ENCODE measurements around the gene CCRL2.
A peak's percentile ranks its signal among the peaks of the same experiment; 100 is the strongest.

CCRL2 gene

DNA sequence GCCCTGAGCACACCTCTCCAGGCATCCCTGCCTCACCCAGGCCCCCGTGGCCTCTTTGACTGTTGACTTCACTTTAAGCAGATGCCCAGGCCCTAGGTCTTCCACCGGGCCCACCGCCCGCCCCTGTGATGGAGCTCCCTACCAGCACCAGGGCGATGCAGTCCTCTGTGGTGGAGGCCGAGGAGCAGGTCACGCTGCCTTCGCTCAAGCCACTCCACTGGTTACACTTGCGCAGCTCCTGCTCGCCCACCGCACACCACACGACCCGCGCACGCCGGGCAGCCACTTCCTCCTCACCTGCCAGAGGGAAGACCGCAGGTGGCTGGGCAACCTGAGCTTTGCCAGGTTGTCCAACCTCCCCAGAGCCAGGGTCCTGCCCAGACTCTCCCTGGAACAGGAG, 41.7 kb downstream of the CCRL2 start:
- TF ChIP-seq, protein P1, sequence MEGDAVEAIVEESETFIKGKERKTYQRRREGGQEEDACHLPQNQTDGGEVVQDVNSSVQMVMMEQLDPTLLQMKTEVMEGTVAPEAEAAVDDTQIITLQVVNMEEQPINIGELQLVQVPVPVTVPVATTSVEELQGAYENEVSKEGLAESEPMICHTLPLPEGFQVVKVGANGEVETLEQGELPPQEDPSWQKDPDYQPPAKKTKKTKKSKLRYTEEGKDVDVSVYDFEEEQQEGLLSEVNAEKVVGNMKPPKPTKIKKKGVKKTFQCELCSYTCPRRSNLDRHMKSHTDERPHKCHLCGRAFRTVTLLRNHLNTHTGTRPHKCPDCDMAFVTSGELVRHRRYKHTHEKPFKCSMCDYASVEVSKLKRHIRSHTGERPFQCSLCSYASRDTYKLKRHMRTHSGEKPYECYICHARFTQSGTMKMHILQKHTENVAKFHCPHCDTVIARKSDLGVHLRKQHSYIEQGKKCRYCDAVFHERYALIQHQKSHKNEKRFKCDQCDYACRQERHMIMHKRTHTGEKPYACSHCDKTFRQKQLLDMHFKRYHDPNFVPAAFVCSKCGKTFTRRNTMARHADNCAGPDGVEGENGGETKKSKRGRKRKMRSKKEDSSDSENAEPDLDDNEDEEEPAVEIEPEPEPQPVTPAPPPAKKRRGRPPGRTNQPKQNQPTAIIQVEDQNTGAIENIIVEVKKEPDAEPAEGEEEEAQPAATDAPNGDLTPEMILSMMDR (conservative IDR thresholded peaks at IDR 0.05) = no peak
- no peak for TF ChIP-seq ZFX (IDR thresholded peaks at IDR 0.05)
- H3K27ac ChIP-seq = no peak overlapping the region

DNA sequence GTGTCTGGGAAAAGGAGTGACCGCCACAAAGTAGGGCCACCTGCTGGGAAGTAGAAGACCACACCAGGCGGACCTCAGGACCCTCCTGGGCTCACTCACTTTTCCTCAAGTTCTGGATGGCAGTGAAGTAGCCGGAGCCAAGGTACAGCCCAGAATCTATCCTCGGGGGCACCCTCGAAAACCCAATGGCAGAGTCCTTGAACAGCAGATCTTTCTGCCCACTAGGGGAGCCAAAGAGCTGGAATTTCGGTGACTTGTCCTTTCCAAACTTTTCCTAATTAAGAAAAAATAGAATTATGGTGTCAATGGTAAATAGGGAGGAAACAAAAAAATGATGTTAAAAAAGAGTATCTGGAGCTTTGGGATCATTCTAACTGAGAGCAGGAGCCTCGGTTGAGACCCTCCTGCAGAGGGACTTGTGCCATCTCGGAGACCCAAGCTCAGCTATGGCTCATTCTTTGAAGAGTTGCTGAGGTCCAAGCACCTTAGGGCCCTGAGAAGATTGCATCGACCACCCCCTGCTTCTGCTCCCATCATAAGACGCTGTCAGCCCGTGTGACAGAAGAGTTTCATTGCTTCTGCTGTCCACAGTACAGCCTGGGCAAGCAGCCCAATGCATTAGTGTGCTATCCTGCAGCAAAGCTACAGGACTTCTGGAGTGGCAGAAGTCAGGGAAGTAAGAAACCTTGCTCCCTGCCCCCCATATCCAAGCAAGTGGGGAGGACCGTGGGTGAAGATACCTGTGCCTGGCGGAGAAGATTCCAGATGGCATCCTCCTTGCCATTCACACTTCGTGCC, 42.9 kb downstream of the CCRL2 start:
- H3K27ac ChIP-seq = no peak overlapping the region
- TF ChIP-seq, protein P1 (conservative IDR thresholded peaks at IDR 0.05) = peak; percentile 83
- TF ChIP-seq ZFX (IDR thresholded peaks at IDR 0.05) = no peak

DNA sequence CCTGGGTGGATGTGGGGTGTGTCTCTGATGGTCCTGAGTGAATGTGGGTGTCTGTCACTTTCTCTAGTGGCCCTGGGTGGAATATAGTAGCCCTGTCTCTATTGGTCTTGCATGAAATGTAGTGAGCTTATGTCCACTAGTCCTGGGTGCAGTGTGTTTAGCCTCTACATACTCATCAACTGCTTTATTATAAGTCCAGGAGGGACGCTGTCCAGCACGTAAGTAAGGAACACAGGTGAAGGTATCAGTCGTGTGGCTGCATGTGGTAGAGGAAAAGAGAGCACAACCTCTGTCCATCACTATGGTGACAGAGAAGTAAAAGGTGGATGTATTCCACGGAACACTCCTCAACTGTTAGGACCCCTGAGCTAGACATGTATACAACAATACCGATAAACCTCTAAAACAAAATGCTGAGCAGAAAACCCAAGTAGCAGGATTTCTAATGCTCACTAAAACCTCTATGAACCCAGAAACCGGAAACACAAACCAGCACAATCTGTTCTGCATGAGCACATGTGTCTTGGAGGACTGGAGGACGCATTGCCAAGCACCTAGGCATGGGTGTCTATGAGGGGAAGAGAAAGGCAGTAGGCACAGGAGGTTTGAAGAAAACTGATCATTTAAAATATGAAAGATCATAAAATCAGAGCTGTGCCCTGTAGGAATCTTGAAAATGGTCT, 46.6 kb downstream of the CCRL2 start:
- TF ChIP-seq, protein P1 (conservative IDR thresholded peaks at IDR 0.05) = no peak
- no peak for TF ChIP-seq ZFX (IDR thresholded peaks at IDR 0.05)
- no peak overlapping the region for H3K27ac ChIP-seq

DNA sequence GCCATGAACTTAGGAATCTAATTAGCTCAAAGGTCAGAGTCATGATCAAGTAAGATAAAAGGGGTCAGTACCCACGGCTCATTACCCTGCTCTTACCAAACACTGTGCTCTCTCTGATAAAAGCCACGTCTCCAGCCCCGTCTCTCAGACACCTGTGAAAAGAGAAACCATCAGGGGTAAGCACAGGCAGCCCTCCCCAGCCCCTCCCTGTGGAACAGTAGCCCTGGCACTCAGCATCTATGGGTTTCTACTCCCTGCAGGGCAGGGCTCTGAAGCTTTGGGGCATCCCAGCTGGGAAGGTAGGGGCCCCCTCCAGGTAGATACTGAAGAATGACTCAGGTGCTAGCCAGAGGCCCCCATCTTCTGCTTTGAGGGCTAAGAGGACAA, 47.1 kb downstream of the CCRL2 start:
- no peak overlapping the region for H3K27ac ChIP-seq
- TF ChIP-seq, protein P1 (conservative IDR thresholded peaks at IDR 0.05) = no peak
- TF ChIP-seq ZFX (IDR thresholded peaks at IDR 0.05) = no peak

DNA sequence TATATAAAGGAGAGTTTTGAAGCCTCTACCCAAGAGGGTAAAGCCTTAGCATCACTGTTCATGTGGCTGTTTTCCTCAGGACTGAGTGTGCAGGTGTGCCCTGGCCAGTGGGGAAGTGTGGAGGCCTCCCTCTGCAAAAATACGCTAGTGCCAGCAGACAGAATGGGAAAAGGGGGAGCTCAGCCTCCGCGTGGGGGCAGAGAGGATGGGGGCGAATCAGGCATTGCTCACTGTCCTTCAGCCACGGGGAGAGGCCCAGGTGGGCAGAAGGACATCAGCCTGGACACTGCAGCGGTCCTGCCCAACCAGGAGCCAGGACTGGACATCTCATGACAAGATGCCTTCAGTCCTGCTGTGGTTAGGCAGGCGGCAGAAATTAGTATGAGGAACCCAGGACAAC, 47.5 kb downstream of the CCRL2 start:
- TF ChIP-seq, protein P1 (conservative IDR thresholded peaks at IDR 0.05) = no peak
- TF ChIP-seq ZFX (IDR thresholded peaks at IDR 0.05) = no peak
- H3K27ac ChIP-seq = no peak overlapping the region

DNA sequence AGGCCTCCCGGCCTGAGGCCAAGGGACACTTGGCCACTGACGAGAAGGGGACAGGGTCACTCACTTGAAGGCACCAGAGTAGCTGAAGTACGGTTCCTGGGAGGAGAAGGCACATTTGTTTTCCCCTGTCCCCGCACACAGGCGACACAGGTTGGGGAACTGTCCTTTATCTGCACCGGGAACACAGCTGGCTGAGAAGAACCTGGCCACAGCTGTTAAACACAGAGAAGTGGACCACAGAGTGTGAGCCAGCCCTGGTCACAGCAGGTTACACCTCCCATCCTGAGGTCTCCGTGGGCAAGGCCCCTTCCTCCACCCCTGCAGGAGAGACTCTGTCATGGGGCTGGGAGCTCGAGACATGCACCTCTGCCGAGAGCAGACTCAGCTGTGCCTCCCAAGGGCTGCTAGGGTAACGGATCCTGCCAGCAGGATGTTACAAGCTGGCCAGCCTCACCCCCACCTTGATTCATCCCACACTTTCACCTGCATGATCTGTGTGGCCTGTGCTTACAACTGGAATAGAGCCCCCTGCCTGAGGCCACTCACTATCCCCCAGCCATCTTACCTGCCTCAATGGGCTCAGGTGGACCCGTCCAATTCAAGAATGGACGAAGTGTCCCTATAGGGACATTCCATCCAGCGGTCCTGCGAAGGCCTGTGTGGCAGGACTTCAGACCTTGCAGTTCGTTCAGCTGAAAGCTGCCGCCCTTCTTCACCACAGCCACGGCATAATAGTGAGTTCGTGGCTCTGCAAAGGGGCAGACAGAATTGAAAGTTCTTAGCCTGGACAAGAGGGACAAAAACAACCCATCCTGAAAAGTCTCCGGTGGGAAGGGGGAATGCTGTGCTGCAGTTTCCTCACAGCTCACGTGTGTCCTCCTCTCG, 48.4 kb downstream of the CCRL2 start:
- TF ChIP-seq, protein P1 (conservative IDR thresholded peaks at IDR 0.05) = no peak
- no peak for TF ChIP-seq ZFX (IDR thresholded peaks at IDR 0.05)
- no peak overlapping the region for H3K27ac ChIP-seq

All from C4-2B (cell line).